ENCODE data around the gene IL12A. TPM values are rescaled to one million over a fixed set of nuclear protein-coding genes. Genes with fewer than 3 reads are reported as not detected.

The IL12A gene
- total and polyA plus RNA-seq, 2 of the 8 experiments (the other 6 are each of a cell fraction or from before 2014, with no cell fraction given), result 0.41 to 0.92 TPM

GRCh38 chr3:159978353-159978752 is 10.3 kb upstream of the IL12A start:
- Histone ChIP-seq H3K14ac (ENCODE audit: insufficient read length) (no peak overlapping the region), H2BK12ac (ENCODE audit: low read depth, low read length) (no peak overlapping the region), H3K9ac (replicated peaks in 1 of 4; ENCODE audit: extremely low read depth in 1 of 4, low read depth in 3 of 4, low read length in 3 of 4) (no peak overlapping the region), H3K4ac (replicated peaks; ENCODE audit: insufficient read length, low read depth, low read length) (no peak overlapping the region), H3K79me1 (ENCODE audit: low read depth, low read length) (no peaks in the 10 kb centered on the region), H2BK20ac (ENCODE audit: low read length) (no peak overlapping the region), H3K36me3 (ENCODE audit: control insufficient read depth in 2 of 4, insufficient read depth in 4 of 4, low read length in 3 of 4) (no peaks in the 10 kb centered on the region), H3K9me3 (ENCODE audit: insufficient read depth in 2 of 2, low read depth in 1 of 2, low read length in 1 of 2) (no peaks in the 10 kb centered on the region), H2BK120ac (replicated peaks; ENCODE audit: low read depth, low read length) (no peak overlapping the region), H3K27me3 (replicated peaks in 1 of 4; ENCODE audit: control insufficient read depth in 3 of 4, extremely low read depth in 1 of 4, insufficient read depth in 3 of 4, low read length in 3 of 4) (no peaks in the 10 kb centered on the region), H4K5ac (ENCODE audit: insufficient read length, low read depth, low read length) (no peak overlapping the region), H4K8ac (ENCODE audit: extremely low read depth, insufficient read depth, low read length) (no peak overlapping the region), H3K23ac (ENCODE audit: insufficient read length) (no peak overlapping the region), H3K79me2 (ENCODE audit: control insufficient read depth in 1 of 2, insufficient read depth in 2 of 2, low read length in 2 of 2) (no peaks in the 10 kb centered on the region), H3K27ac (ENCODE audit: low read depth, low read length) (no peak overlapping the region), H2BK5ac (ENCODE audit: low read depth, low read length) (no peak overlapping the region), H4K91ac (replicated peaks; ENCODE audit: insufficient read length, low read length) (no peak overlapping the region), H3K4me1 (replicated peaks in 1 of 4; ENCODE audit: control insufficient read depth in 3 of 4, insufficient read depth in 4 of 4, low read length in 3 of 4) (no peaks in the 10 kb centered on the region), H3K56ac (replicated peaks; ENCODE audit: insufficient read length, low read depth, low read length) (no peak overlapping the region), H2AK5ac (ENCODE audit: low read depth, low read length) (no peak overlapping the region), H3K4me3 (ENCODE audit: extremely low read depth in 1 of 4, insufficient read depth in 2 of 4, low read depth in 3 of 4, low read length in 4 of 4) (no peak overlapping the region), H2AFZ (ENCODE audit: low read length) (no peak overlapping the region), H4K20me1 (replicated peaks in 1 of 2; ENCODE audit: control insufficient read depth in 1 of 2, insufficient read depth in 2 of 2, low read length in 2 of 2) (no peaks in the 10 kb centered on the region), H2BK15ac (ENCODE audit: low read length) (no peak overlapping the region), H3K23me2 (ENCODE audit: low read depth, low read length) (no peaks in the 10 kb centered on the region; the same call in 1 of the 2 replicates), H3K18ac (ENCODE audit: extremely low read depth, low read length) (no peak overlapping the region), H3K4me2 (ENCODE audit: insufficient read depth in 1 of 2, low read depth in 2 of 2, low read length in 2 of 2) (no peak overlapping the region)
- DNase-seq (ENCODE audit: low read depth in 1 of 2, low spot score in 2 of 2) (no peak), FAIRE-seq (no peak)
- WGBS, 2 experiments (ENCODE audit: extremely low coverage in 1 of 2, insufficient coverage in 1 of 2, insufficient read length in 1 of 2, insufficient replicate concordance in 2 of 2, low coverage in 1 of 2, low lambda C conversion rate in 2 of 2, missing lambda C conversion rate in 1 of 2), result 97% methylated on average over 3 of the region's 3 CpGs; no CpG with 5 or more reads in 1 of the 2 experiments
- no peak for TF ChIP-seq E2F6 (IDR thresholded peaks at IDR 0.05)
- no peak for TF ChIP-seq JUND (IDR thresholded peaks at IDR 0.05; ENCODE audit: low read length)
- no peak for TF ChIP-seq POLR2A (IDR thresholded peaks at IDR 0.05; ENCODE audit: control extremely low read depth in 1 of 2, low read depth in 2 of 2, low read length in 2 of 2)
- TF ChIP-seq HDAC2 (IDR thresholded peaks at IDR 0.05; ENCODE audit: borderline replicate concordance in 1 of 2, low read depth in 2 of 2, low read length in 2 of 2), result no peak
- TF ChIP-seq CBX5 (IDR thresholded peaks at IDR 0.05; ENCODE audit: low read depth, low read length), result no peak
- TF ChIP-seq CBX8 (IDR thresholded peaks at IDR 0.05; ENCODE audit: borderline replicate concordance, low read depth, low read length), result no peak
- ChIA-PET CTCF (ENCODE audit: partially characterized antibody) (interaction anchor here (0.7 to 3.1 kb wide), 3 partner anchors 9 to 93 kb away, joined by 3 to 18 read pairs (median 4); partner anchors contain the start of gene IL12A), POLR2A (ENCODE audit: partially characterized antibody) (no interaction called here)
